Astrocyte of the cerebellum (primary cell): ENCODE data around the gene ITGA11.

Source experiments
- DNase-seq: peaks from one replicate; pipeline ENCODE4 v3.0.0-alpha.2; 2011; ENCODE audit warnings: low read depth
- H3K4me3 ChIP-seq: 2 replicates; pipeline ENCODE4 v1.5.1; 2011; ENCODE audit warnings: mild to moderate bottlenecking, low read depth, low read length, moderate library complexity
- CTCF ChIP-seq: IDR thresholded peaks from 2 replicates; pipeline ENCODE4 v1.5.1; 2012; ENCODE audit warnings: low read length, low read depth, moderate library complexity, mild to moderate bottlenecking; ENCODE audit errors: missing control alignments
- in situ Hi-C: cut with HindIII; loops from 2 replicates; pipeline ENCODE4 v1.10.0; 2017; ENCODE audit warnings: low sequenced_read_pairs

The ITGA11 gene

GRCh38 chr15:68417051-68417450, 14.9 kb downstream of the ITGA11 start:
- in situ Hi-C loops, result no loop called here
- TF ChIP-seq CTCF, result no peak
- no peak overlapping the region for H3K4me3 ChIP-seq
- DNase-seq, result no peak

GRCh38 chr15:68416158-68416535, 15.8 kb downstream of the ITGA11 start:
- no peak for TF ChIP-seq CTCF
- no peak overlapping the region for H3K4me3 ChIP-seq
- in situ Hi-C loops, result no loop called here
- DNase-seq, result no peak

GRCh38 chr15:68415501-68416157, 16.3 kb downstream of the ITGA11 start:
- no peak for TF ChIP-seq CTCF
- H3K4me3 ChIP-seq, result no peak overlapping the region
- DNase-seq, result no peak
- in situ Hi-C loops, result no loop called here

GRCh38 chr15:68415061-68415460, 16.9 kb downstream of the ITGA11 start:
- no peak for TF ChIP-seq CTCF
- in situ Hi-C loops, result no loop called here
- no peak for DNase-seq
- no peak overlapping the region for H3K4me3 ChIP-seq

- DNase-seq, result no peak
- no peak for TF ChIP-seq CTCF
- in situ Hi-C loops, result no loop called here
- H3K4me3 ChIP-seq, result no peak overlapping the region
Observed at GRCh38 chr15:68414591-68414990, 17.4 kb downstream of the ITGA11 start.

GRCh38 chr15:68414206-68414555, 17.8 kb downstream of the ITGA11 start:
- no peak overlapping the region for H3K4me3 ChIP-seq
- DNase-seq, result no peak
- no peak for TF ChIP-seq CTCF
- in situ Hi-C loops, result no loop called here
